NCI-H146 (cell line): ENCODE data around the gene MYO16.
"Not testable (repeated sequence)": the region's sequence is repeated elsewhere in the genome, so short reads cannot be mapped to it uniquely, and the experiment has no call there.

Source experiments
- DNase-seq: peaks from one replicate; lab custom pipeline; 2025; lab: John Stamatoyannopoulos, UW

Gene MYO16

DNA sequence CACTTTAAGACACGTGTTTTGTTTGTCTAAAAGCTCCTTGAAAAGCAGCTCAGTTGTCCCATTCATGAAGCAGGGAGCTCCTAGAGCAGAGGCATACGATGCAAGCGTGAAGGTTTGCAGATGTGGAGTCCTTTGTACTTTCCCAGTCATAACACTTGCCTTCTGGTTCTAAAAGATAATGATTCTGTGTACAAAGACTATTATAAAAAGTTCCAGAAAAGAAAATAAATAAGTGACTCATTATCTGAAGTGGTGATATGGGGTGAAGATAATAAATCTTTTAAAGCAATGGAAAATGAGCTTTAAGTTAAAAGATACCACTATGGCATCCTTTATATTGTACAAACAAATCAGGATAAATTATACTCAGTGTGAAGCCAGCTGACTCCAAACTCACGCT is 569.9 kb downstream of the MYO16 start:
- DNase-seq, result no peak

GRCh38 chr13:109200556-109200955 is 571.1 kb downstream of the MYO16 start:
- DNase-seq, result no peak

DNA sequence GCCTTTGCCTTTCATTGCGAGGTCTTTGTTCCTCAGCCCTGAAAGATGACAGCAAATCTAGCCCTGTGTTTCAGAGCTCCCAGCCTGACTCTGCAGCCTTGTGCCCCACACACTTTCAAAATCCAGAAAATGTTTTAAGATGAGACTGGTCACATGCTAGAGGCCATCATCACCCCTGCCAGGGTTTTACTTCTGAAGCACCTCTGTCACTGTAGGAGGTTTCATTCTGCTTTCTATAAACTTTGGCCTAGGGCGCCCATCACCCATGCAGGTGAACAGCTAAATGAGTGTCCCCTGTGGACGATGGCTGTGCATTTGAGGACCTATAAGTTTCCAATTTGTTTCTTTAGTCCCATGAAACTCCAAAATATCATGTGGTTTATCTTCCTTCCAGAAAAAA is 574.2 kb downstream of the MYO16 start:
- no peak for DNase-seq

DNA sequence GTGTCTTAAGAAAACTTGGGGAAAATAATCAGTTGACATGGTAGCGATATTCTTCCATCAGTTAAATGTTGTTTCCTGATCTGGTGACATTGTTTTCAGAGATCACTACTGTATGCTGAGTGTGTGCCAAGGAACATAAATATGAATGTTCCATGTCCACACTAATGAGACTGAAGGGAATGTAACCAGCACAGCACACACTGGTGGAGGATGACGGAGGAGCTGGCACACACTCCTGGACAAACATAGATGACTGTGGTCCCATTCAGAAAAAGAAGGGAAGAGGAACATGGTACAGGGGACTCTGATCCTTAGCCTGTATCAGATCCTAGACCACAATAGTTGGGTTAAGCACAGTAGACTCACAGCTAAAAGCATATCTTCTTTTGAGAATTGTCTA is 574.8 kb downstream of the MYO16 start:
- DNase-seq, result no peak

DNA sequence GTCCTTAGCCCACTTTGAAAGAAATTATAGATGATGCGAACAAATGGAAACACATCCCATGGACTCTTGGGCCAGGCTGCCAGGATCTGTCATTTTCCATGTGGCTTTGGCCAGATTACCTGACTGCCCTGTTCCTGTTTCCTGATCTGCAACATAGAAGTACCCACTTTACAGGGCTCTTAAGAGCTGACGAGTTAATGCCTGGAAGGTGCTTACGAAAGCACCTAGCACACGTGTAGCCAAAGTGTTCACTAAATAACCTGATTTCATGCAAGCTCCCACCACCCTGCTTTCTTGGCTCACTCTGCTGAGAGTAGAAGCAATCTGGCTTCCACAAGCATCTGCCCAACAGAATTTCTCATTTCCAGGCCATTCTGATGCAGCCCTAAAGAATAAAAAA is 575.2 kb downstream of the MYO16 start:
- no peak for DNase-seq

DNA sequence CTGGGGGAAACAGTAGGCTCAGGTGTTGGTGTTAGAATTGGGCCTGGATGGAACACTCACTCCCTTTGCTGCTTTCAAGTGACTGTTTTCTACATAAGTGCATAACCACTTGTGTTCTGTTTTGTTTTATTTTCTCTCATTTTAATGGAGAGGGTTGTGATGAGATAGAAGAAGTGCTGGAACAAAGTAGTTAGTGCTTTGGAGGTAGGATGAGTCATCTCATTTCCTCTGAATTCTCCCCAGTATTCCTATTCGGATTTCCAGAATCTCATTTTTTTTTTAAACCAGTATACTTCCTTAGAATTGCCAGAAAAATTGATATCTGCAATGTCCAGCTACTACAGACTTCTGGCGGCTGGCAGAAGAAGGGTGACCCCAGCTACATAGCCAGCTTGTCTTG is 575.9 kb downstream of the MYO16 start:
- no peak for DNase-seq

DNA sequence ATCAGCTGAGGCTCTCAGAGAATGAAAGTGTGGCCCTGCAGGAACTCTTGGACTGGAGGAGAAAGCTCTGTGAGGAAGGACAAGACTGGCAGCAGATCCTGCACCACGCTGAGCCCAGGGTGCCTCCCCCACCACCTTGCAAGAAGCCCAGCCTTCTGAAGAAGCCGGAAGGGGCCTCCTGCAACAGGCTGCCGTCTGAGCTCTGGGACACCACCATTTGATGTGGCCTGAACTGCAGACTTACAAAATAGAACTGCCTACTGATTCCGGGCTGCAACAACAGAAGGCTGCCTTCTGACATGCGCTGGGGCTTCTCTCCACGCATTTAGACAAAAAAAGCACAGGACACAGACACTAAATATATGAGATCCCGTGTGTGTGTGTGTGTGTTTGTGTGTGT is 577.2 kb downstream of the MYO16 start:
- DNase-seq, result no peak

- no peak for DNase-seq
Observed at GRCh38 chr13:109207622-109208021, 578.2 kb downstream of the MYO16 start.

GRCh38 chr13:109208522-109208921 is 579.1 kb downstream of the MYO16 start:
- DNase-seq, result no peak

DNA sequence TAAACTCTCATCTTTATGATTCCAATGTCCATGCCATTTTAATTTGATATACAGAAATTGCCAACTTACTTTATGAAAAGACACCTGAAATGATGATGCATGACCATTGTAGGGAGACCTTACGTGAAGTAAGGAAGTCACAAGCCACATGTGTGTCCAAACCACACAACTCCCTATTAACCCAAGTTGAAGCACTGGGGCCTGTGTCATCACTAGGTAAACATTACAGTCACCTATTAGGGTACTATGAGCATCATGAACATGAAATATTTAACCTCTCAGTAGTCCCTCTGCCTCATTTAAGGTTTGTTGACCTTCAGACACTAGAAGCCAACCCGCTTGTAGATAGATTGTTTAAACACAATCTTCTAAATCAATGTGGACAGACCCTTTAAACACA is 580.1 kb downstream of the MYO16 start:
- DNase-seq, result no peak

DNA sequence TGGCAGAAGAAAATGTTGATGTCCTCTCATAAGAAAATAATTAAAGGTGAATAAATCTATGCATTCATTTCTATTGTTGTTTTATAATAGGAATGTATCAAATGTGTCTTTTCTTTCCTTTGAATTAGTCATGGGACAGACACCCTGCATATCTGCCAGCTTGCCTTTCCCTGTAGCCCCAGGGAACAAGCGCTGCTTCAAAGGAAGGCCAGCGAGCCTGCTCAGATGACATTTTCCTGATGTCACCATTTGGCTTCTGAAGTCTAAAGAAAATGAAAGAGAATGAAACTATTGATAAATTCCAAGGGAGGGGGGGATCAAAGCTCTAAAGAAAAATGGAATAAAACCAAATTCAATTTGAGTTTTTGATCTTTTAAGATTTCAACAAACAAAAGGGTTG is 582.2 kb downstream of the MYO16 start:
- DNase-seq, result no peak

DNA sequence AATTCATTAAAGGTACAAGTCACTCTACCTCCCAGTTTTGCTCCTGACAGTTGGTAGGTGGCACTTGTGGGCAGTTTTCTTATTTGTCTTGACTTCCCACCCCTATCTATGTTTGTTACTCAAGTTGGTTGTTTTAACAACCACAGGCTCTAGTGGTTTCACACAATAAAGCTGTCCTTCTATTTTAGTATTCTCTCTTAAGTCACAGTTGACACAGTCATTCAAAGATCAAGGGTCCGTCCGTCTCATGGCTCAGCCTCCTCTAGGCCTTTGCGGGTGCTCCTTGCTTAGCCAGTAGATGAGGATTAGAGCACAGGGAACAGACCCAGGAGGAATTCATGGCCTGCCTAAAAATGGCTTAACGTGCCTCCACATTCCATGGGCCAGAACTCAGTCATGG is 583.2 kb downstream of the MYO16 start:
- DNase-seq, result no peak

DNA sequence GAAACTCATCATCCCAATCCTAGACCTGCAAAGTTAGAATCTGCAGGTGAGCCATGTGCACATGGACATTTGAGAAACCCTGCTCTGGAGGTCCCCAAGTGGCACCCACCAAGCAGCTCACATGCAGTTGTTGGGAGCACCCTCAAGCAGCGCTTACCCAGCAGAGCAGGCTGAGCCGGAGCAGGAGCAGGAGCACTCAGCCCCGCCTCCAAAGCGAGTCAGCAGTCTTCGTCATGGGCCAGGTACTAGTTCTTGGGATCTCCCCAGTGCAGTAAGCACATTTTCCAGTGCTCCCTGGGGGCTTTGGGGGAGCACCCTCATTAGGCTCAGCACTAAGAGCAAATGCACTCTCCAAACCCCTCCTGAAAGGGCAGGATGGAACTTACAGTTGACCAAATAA is 584.3 kb downstream of the MYO16 start:
- DNase-seq, result no peak

- no peak for DNase-seq
Observed at GRCh38 chr13:109214393-109214792, 585.0 kb downstream of the MYO16 start.

- DNase-seq, result no peak
Observed at GRCh38 chr13:109215377-109215776, 586.0 kb downstream of the MYO16 start.

GRCh38 chr13:109217510-109217909 is 588.1 kb downstream of the MYO16 start:
- not testable (repeated sequence) for DNase-seq

- no peak for DNase-seq
Observed at GRCh38 chr13:109220631-109221030, 591.2 kb downstream of the MYO16 start.

- no peak for DNase-seq
Observed at GRCh38 chr13:109224033-109224432, 594.6 kb downstream of the MYO16 start.

- no peak for DNase-seq
Observed at GRCh38 chr13:109226631-109227030, 597.2 kb downstream of the MYO16 start.

GRCh38 chr13:109227344-109227940 is 598.0 kb downstream of the MYO16 start:
- no peak for DNase-seq

GRCh38 chr13:109228211-109228610 is 598.8 kb downstream of the MYO16 start:
- DNase-seq, result no peak

DNA sequence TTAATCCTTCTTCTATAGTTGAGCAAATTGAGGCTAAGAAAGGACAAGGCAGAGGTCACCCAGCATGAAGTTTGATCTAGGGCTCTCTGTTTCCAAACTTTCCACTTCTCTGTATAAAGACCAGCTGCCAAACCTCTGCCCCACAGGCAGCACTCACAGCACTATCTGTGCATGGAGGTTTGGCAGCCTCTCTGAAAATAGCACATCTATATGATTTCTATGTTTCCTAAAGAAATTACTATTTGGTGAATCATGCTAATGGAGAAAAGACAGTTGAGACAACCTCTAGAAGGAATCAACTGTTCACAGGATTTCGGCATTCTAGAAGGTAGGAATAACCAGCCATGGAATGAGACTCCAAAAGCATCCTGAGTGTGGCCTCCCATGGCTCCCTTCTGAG is 602.5 kb downstream of the MYO16 start:
- no peak for DNase-seq

GRCh38 chr13:109233293-109233692 is 603.9 kb downstream of the MYO16 start:
- DNase-seq, result no peak

DNA sequence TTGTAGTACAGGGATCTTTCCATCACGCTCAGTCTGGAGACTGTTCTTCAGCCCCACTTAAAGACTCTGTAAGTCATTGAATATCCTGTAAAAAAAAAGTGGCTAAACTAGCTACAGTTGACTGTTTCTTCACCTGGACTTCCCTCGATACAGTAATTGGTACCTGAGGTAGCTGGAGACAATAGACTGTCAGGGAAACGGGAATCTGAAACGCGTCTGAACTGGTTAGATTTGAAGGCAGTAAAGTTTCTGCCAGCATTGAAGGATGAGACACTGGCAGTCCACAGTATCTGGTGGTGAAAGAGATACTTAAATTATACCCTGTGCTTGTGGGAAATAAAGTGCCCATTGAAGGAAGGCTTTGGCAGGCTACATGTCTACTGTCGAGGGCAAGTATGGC is 606.5 kb downstream of the MYO16 start:
- DNase-seq, result no peak

DNA sequence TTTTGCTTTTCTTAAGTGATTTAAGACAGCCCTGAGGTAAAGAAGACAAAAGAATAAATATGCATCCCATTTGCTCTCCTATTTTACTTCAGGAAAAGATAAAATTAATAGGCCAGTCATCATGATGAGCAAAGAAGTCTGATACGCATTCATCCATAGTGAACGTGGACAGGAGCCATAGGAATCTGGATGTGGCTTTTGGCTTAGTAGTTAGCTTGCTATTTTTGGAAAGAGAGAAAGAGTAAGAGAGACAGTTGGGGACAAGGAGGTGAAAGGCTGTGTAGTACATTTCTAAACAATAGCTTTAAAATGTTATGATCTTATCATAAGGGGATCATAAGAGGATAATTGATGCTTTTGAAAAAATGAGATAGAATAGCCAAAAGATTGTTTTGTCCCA is 611.7 kb downstream of the MYO16 start:
- no peak for DNase-seq
